Measurements from ENCODE around the gene PHF1. TPM values are rescaled to one million over a fixed set of nuclear protein-coding genes. Genes with fewer than 3 reads are reported as not detected.
A peak's percentile ranks its signal among the peaks of the same experiment; 100 is the strongest.

The PHF1 gene
- total and polyA plus RNA-seq, 2 of the 13 experiments (the other 11 are each of a cell fraction or from before 2014, with no cell fraction given) = 25.4 to 61.9 TPM

- TF ChIP-seq GPBP1L1 (CRISPR knock-in tag; IDR thresholded peaks at IDR 0.05) = no peak
- TF ChIP-seq HNF4G (IDR thresholded peaks at IDR 0.05; ENCODE audit: borderline replicate concordance, low read depth, low read length) = peak; percentile 52; the same call in 1 of the 2 replicates
- no peak for TF ChIP-seq HNF4G (CRISPR knock-in tag; IDR thresholded peaks at IDR 0.05; ENCODE audit: borderline replicate concordance, low read depth)
Observed at GRCh38 chr6:33430334-33430733, 19.5 kb downstream of the PHF1 start (continued).

- no TSS peak for BruUV-seq (replicated peaks)
- intact Hi-C loops (cut with micrococcal nuclease; ENCODE audit: unreplicated experiment) = no loop called here
- no peaks in the 10 kb centered on the region for H3K36me3 ChIP-seq (replicated peaks in 1 of 2; ENCODE audit: control insufficient read depth in 1 of 2, insufficient read depth in 2 of 2, low read length in 2 of 2)
- ChIA-PET CTCF (ENCODE audit: low intra/inter-chr PET ratio, low total read pairs) (no interaction called here), POLR2A (interaction anchor here (0.7 to 3.5 kb wide), 8 partner anchors 9 to 280 kb away, joined by 3 to 23 read pairs (median 4); partner anchors contain the start of genes CUTA, PHF1, RGL2 and RPS18)
- FAIRE-seq (peak; percentile 39), ATAC-seq (peak; percentile 12; the same call in 1 of the 3 replicates), DNase-seq (ENCODE audit: low spot score) (peak; percentile 46)
- H3K9ac ChIP-seq (ENCODE audit: insufficient read depth, low read depth, low read length) = no peak overlapping the region
- H3K27me3 ChIP-seq (ENCODE audit: control insufficient read depth in 1 of 2, insufficient read depth in 2 of 2, low read length in 2 of 2) = no peaks in the 10 kb centered on the region
- peak overlapping the region; percentile 49 for H3K4me2 ChIP-seq (ENCODE audit: low read depth, low read length)
- H3K4me1 ChIP-seq (ENCODE audit: insufficient read depth, low read length) = peaks cover 42% of the 10 kb centered on the region
- no peaks in the 10 kb centered on the region for H3K9me3 ChIP-seq (ENCODE audit: low read length)
- H3K4me3 ChIP-seq (replicated peaks in 1 of 3; ENCODE audit: insufficient read depth in 1 of 3, low read depth in 2 of 3, low read length in 3 of 3) = peak overlapping the region in 1 of 3 experiments; percentile 8; a peak in 1 of 6 replicates
- no peak overlapping the region for H3K27ac ChIP-seq (ENCODE audit: extremely low read length, insufficient read depth, low read length)
- no peaks in the 10 kb centered on the region for H3K79me2 ChIP-seq (ENCODE audit: insufficient read depth, low read length)
- in situ Hi-C loops (cut with HindIII; ENCODE audit: extremely low pct_ligation_motif_present, low pct_unique_long_range_greater_than_20kb) = no loop called here
- no peak overlapping the region for H2AFZ ChIP-seq (ENCODE audit: low read length)
- no peaks in the 10 kb centered on the region for H4K20me1 ChIP-seq (ENCODE audit: insufficient read depth, low read length)
- 5% methylated on average over 10 of the region's 12 CpGs for WGBS (ENCODE audit: low lambda C conversion rate)
- TF ChIP-seq GABPB1 (CRISPR knock-in tag; IDR thresholded peaks at IDR 0.05) = peak; percentile 85
- peak; percentile 13; the same call in 1 of the 2 replicates for TF ChIP-seq ZNF687 (CRISPR knock-in tag; IDR thresholded peaks at IDR 0.05)
- TF ChIP-seq HDAC1 (CRISPR knock-in tag; IDR thresholded peaks at IDR 0.05) = peak; percentile 49; the same call in 1 of the 2 replicates
- peak; percentile 48; the same call in 1 of the 2 replicates for TF ChIP-seq ARID4A (CRISPR knock-in tag; IDR thresholded peaks at IDR 0.05; ENCODE audit: borderline replicate concordance)
- TF ChIP-seq ETV5 (CRISPR knock-in tag; IDR thresholded peaks at IDR 0.05; ENCODE audit: borderline replicate concordance) = peak; percentile 89
- no peak for TF ChIP-seq SP1 (IDR thresholded peaks at IDR 0.05)
- TF ChIP-seq SP1 (CRISPR knock-in tag; IDR thresholded peaks at IDR 0.05) = peak; percentile 46; the same call in 1 of the 2 replicates
- TF ChIP-seq TRIM24 (CRISPR knock-in tag; IDR thresholded peaks at IDR 0.05) = no peak
Observed at GRCh38 chr6:33430991-33431879, 20.4 kb downstream of the PHF1 start.
